Ishikawa (cell line): Measurements from ENCODE around the gene LPP.

ENCODE experiments used
- CEBPB ChIP-seq: IDR thresholded peaks from 2 replicates; pipeline ENCODE4 v1.6.1; 2012
- CREB1 ChIP-seq: IDR thresholded peaks from 2 replicates; pipeline ENCODE4 v1.6.1; 2012; ENCODE audit warnings: low read depth
- EGR1 ChIP-seq: IDR thresholded peaks from 2 replicates; pipeline ENCODE4 v1.6.1; 2012
- EP300 ChIP-seq: IDR thresholded peaks from 2 replicates; pipeline ENCODE4 v1.6.1; 2012; ENCODE audit warnings: borderline replicate concordance
- FOXM1 ChIP-seq: IDR thresholded peaks from 2 replicates; pipeline ENCODE4 v1.6.1; 2012; ENCODE audit warnings: low read depth, borderline replicate concordance
- MAX ChIP-seq: IDR thresholded peaks from 2 replicates; pipeline ENCODE4 v1.6.1; 2012
- NFIC ChIP-seq: IDR thresholded peaks from 2 replicates; pipeline ENCODE4 v1.6.1; 2012
- RAD21 ChIP-seq: IDR thresholded peaks from 2 replicates; pipeline ENCODE4 v1.6.1; 2012; ENCODE audit warnings: low read depth
- REST ChIP-seq: IDR thresholded peaks from 2 replicates; pipeline ENCODE4 v1.6.1; 2012; ENCODE audit warnings: low read depth, mild to moderate bottlenecking
- TAF1 ChIP-seq: IDR thresholded peaks from 2 replicates; pipeline ENCODE4 v1.6.1; 2012; ENCODE audit warnings: low read depth, mild to moderate bottlenecking
- TCF12 ChIP-seq: IDR thresholded peaks from 2 replicates; pipeline ENCODE4 v1.6.1; 2012; ENCODE audit warnings: low read depth
- TEAD4 ChIP-seq: IDR thresholded peaks from 2 replicates; pipeline ENCODE4 v1.6.1; 2012
- USF1 ChIP-seq: IDR thresholded peaks from 2 replicates; pipeline ENCODE4 v1.6.1; 2012
- YY1 ChIP-seq: IDR thresholded peaks from 2 replicates; pipeline ENCODE4 v1.6.1; 2012; ENCODE audit warnings: low read depth
- ZBTB7A ChIP-seq: IDR thresholded peaks from 2 replicates; pipeline ENCODE4 v1.6.1; 2012; ENCODE audit warnings: low read depth

Gene LPP

GRCh38 chr3:188158731-188159310 is 4.9 kb downstream of the LPP start:
- TF ChIP-seq MAX = no peak
- no peak for TF ChIP-seq RAD21
- TF ChIP-seq TCF12 = no peak
- no peak for TF ChIP-seq TAF1
- TF ChIP-seq EGR1 = no peak
- TF ChIP-seq CREB1 = no peak
- no peak for TF ChIP-seq EP300
- TF ChIP-seq ZBTB7A = no peak
- TF ChIP-seq USF1 = no peak
- TF ChIP-seq TEAD4 = no peak
- TF ChIP-seq YY1 = no peak

GRCh38 chr3:188160751-188161150 is 6.8 kb downstream of the LPP start:
- TF ChIP-seq NFIC = no peak
- no peak for TF ChIP-seq USF1
- no peak for TF ChIP-seq TCF12
- TF ChIP-seq TEAD4 = no peak
- TF ChIP-seq YY1 = no peak
- no peak for TF ChIP-seq FOXM1
- no peak for TF ChIP-seq EP300
- no peak for TF ChIP-seq CEBPB
- no peak for TF ChIP-seq ZBTB7A
- TF ChIP-seq TAF1 = no peak
- no peak for TF ChIP-seq CREB1
- no peak for TF ChIP-seq MAX
- no peak for TF ChIP-seq REST
- TF ChIP-seq RAD21 = no peak
- no peak for TF ChIP-seq EGR1

GRCh38 chr3:188164248-188164687 is 10.3 kb downstream of the LPP start:
- TF ChIP-seq CREB1 (no peak), YY1 (no peak), TCF12 (peak; percentile 61; the same call in 1 of the 2 replicates), CEBPB (no peak), EGR1 (no peak), USF1 (no peak), NFIC (0 out of 2 replicates have a peak, but pooled peaks have one; percentile 15), TEAD4 (no peak), MAX (no peak), EP300 (no peak; the same call in 1 of the 2 replicates), TAF1 (no peak), REST (no peak), RAD21 (no peak), FOXM1 (no peak), ZBTB7A (no peak)

- TF ChIP-seq EGR1 (no peak), FOXM1 (no peak), ZBTB7A (no peak)
Observed at GRCh38 chr3:188165596-188165995, 11.6 kb downstream of the LPP start.

GRCh38 chr3:188166441-188166840 is 12.5 kb downstream of the LPP start:
- TF ChIP-seq TEAD4 (no peak), USF1 (no peak), FOXM1 (no peak), YY1 (no peak), REST (no peak), RAD21 (no peak), CEBPB (no peak), CREB1 (no peak), EGR1 (no peak), TAF1 (no peak)
